GM12878 (cell line): ENCODE results near the gene CTNNBL1.

Experiments
- EZH2 ChIP-seq: IDR thresholded peaks from 2 replicates; pipeline ENCODE4 v1.6.1; 2012; ENCODE audit warnings: low read depth, mild to moderate bottlenecking, control low read depth, inconsistent platforms, low read length, borderline replicate concordance; ENCODE audit not compliant: control insufficient read depth
- FOXM1 ChIP-seq: IDR thresholded peaks from 2 replicates; pipeline ENCODE4 v1.6.1; 2012; ENCODE audit warnings: low read depth, mild to moderate bottlenecking, inconsistent platforms, low read length, moderate library complexity
- POLR2AphosphoS2 ChIP-seq: IDR thresholded peaks from 2 replicates; pipeline ENCODE4 v1.6.1; 2011; ENCODE audit warnings: low read depth, mild to moderate bottlenecking, low read length, improper control_type of control experiment, moderate library complexity
- STAT1 ChIP-seq: fragments of 450-650 bp; conservative IDR thresholded peaks from 2 replicates; pipeline ENCODE4 v1.6.1; 2014; ENCODE audit warnings: antibody characterized with exemption, mild to moderate bottlenecking
- TAF1 ChIP-seq: IDR thresholded peaks from 2 replicates; pipeline ENCODE4 v1.6.1; 2011; ENCODE audit warnings: mild to moderate bottlenecking, low read depth, low read length, borderline replicate concordance
- TF ChIP-seq, protein P1 (sequence below): fragments of 450-650 bp; IDR thresholded peaks from 2 replicates; pipeline ENCODE4 v1.6.1; 2014; ENCODE audit warnings: mild to moderate bottlenecking

- no peak for TF ChIP-seq TAF1
- no peak for TF ChIP-seq POLR2AphosphoS2
- TF ChIP-seq STAT1: no peak
- TF ChIP-seq FOXM1: no peak
- TF ChIP-seq EZH2: no peak
- TF ChIP-seq, protein P1, sequence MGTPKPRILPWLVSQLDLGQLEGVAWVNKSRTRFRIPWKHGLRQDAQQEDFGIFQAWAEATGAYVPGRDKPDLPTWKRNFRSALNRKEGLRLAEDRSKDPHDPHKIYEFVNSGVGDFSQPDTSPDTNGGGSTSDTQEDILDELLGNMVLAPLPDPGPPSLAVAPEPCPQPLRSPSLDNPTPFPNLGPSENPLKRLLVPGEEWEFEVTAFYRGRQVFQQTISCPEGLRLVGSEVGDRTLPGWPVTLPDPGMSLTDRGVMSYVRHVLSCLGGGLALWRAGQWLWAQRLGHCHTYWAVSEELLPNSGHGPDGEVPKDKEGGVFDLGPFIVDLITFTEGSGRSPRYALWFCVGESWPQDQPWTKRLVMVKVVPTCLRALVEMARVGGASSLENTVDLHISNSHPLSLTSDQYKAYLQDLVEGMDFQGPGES: no peak
Observed at GRCh38 chr20:37729909-37730308, 36.1 kb downstream of the CTNNBL1 start.
